SH-SY5Y (cell line): ENCODE data around the gene KRT38.

ENCODE experiments used
- GATA2 ChIP-seq: IDR thresholded peaks from 2 replicates; pipeline ENCODE4 v1.6.1; 2011; ENCODE audit warnings: mild to moderate bottlenecking, low read depth, low read length
- GATA3 ChIP-seq: IDR thresholded peaks from 2 replicates; pipeline ENCODE4 v1.6.1; 2011; ENCODE audit warnings: low read depth, mild to moderate bottlenecking, low read length, moderate library complexity

DNA sequence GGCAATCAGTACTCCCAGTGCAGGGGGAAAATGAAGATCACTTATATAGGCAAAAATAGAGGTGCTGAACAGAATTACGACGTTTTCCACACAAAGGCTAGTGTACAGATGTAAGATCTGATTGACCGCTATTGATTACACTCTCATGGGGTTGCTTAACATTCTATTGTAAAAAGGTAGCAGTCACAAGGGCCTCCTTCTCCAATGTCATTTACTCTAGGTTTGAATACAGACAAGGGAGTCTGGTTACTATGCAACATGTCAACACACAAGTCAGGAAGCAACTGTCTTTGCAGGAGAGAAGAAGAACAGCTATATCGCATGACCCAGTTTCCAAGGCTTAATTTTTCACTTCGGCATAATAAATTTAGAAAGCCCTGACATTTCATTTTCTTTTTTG lies 24.3 kb downstream of the KRT38 start:
- TF ChIP-seq GATA3 (no peak), GATA2 (no peak)
